Small intestine (tissue), 7 donors: ENCODE results near the gene KAT6B. TPM values are rescaled to one million over a fixed set of nuclear protein-coding genes. Genes with fewer than 3 reads are reported as not detected.

ENCODE experiments used
- DNase-seq, 2 donors: peaks; one replicate each; pipeline versions ENCODE4 v3.0.0 to v3.0.0-alpha.2; 2013
- FAIRE-seq: peaks from 2 replicates; lab custom pipeline; 2012; peaks lifted over from hg19 to GRCh38; lab: Jason Lieb, UNC
- H3K27ac ChIP-seq, 3 donors: one replicate each; pipeline ENCODE4 v1.5.1; 2013; ENCODE audit warnings: low read length in 2 of 3, mild to moderate bottlenecking in 2 of 3, control low read depth in 1 of 3, inconsistent platforms in 1 of 3, low read depth in 1 of 3, moderate library complexity in 1 of 3
- H3K27me3 ChIP-seq, 3 donors: one replicate each; pipeline ENCODE4 v1.6.1; 2013; ENCODE audit warnings: low read length in 3 of 3, inconsistent platforms in 1 of 3; ENCODE audit not compliant: control insufficient read depth in 3 of 3, insufficient read depth in 3 of 3
- H3K36me3 ChIP-seq, 3 donors: one replicate each; pipeline ENCODE4 v1.6.1; 2013; ENCODE audit warnings: low read length in 3 of 3, inconsistent platforms in 1 of 3, low read depth in 1 of 3, mild to moderate bottlenecking in 1 of 3, moderate library complexity in 1 of 3; ENCODE audit not compliant: control insufficient read depth in 3 of 3, insufficient read depth in 2 of 3
- H3K4me1 ChIP-seq, 3 donors: one replicate each; pipeline ENCODE4 v1.6.1; 2013; ENCODE audit warnings: low read length in 2 of 3, inconsistent platforms in 1 of 3, low read depth in 1 of 3, mild to moderate bottlenecking in 1 of 3, moderate library complexity in 1 of 3; ENCODE audit not compliant: control insufficient read depth in 3 of 3, insufficient read depth in 2 of 3
- H3K4me3 ChIP-seq, 3 donors: one replicate each; pipeline ENCODE4 v1.5.1; 2013; ENCODE audit warnings: low read length in 3 of 3, control low read depth in 1 of 3, inconsistent platforms in 1 of 3, low read depth in 1 of 3, mild to moderate bottlenecking in 1 of 3, moderate library complexity in 1 of 3
- H3K9me3 ChIP-seq, 2 donors: one replicate each; pipeline ENCODE4 v1.6.1; 2013; ENCODE audit warnings: low read depth in 1 of 2, low read length in 1 of 2; ENCODE audit not compliant: control insufficient read depth in 2 of 2, insufficient read depth in 1 of 2
- WGBS, 3 donors: extraction: QIAGEN DNeasy Blood & Tissue Kit; methylation state at CpG; one replicate each; pipeline ENCODE4 v1.1.7; 2013; 5-methylcytosine and 5-hydroxymethylcytosine counted together
- polyA plus RNA-seq, 4 donors: library from polyadenylated mRNA; stranded (reverse) in 3 of 4; unstranded in 1 of 4; fragments of 200-250 nt in 3 of 4; fragments of 120-200 nt in 1 of 4; gene quantifications; one replicate each; pipeline versions ENCODE4 v1.2.1 to v1.2.3, GENCODE V29; 2013
- donor health status: healthy with polysubstance abuse.
- donor health status: control.
- donor health status: control.
- donor health status: Bipolar disorder and iron deficiency.
- donor health status: healthy.

The KAT6B gene
- polyA plus RNA-seq, 4 donors: 4.6 to 16.2 (median 5.9) TPM

DNA sequence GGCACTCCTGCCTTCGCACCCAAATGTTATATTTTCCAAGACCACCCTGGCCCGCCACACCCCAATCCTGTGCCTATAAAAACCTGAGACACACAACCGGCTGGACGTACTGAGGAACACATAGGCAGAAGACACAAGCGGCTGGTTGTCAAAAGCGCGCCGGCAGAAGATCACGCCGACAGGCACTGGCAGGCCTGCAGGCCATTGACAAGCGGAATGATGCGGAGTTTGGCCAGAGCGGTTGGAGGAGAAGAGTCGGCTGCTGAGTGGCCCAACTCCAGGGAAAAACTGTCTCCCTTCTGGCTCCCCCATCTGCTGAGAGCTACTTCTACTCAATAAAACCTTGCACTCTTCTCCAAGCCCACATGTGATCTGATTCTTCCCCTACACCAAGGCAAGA is 245.4 kb downstream of the KAT6B start:
- H3K27me3 ChIP-seq: no peaks in the 10 kb centered on the region
- H3K9me3 ChIP-seq: no peaks in the 10 kb centered on the region
- H3K4me1 ChIP-seq: no peaks in the 10 kb centered on the region
- no peak overlapping the region for H3K4me3 ChIP-seq
- no peak overlapping the region for H3K27ac ChIP-seq
- WGBS, 3 donors: 87 to 99% (median 97%) methylated on average over 14 of the region's 14 CpGs
- no peaks in the 10 kb centered on the region for H3K36me3 ChIP-seq
- FAIRE-seq (no peak), DNase-seq (no peak)

DNA sequence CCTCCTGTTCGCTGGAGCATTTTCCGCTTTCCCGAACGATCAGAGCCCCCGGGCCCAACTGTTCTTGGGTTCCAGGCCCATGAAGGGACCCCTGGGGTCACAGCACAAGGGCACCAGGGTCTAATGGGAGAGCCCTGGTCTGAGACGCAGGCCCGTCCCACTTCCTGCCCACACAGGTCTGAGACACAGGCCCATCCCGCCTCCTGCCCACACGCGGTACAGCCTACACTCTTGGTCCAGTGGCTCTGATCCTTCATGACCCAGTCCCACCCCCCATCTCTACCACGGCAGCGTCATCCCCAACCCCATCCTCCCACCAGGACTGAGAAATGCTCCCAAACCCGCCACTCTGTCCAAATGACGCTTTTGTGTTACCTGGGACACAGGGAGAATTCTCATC is 246.3 kb downstream of the KAT6B start:
- 83 to 88% (median 86%) methylated on average over 12 to 14 of the region's 14 CpGs for WGBS, 3 donors

DNA sequence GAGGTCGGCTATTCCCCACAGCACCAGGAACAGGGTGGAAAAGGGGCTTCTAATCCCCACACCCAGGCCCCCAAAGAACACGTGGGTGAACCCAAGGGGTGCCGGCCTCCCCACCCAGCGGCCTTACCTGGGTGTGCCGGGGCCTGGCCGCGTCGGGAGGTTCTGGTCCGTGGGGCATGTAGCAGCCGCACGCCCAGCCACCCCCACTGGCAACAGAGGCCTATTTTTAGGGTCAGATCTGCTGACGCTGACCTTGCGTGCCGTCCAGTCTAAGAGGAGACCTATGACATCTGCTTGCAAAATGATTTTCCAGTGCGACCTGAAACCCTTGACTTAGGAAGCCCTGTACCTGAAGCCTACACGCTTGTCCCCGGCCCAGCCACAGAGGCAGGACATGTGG is 247.0 kb downstream of the KAT6B start:
- Histone ChIP-seq H3K36me3 (no peaks in the 10 kb centered on the region), H3K4me3 (no peak overlapping the region), H3K27me3 (no peaks in the 10 kb centered on the region), H3K9me3 (no peaks in the 10 kb centered on the region), H3K4me1 (no peaks in the 10 kb centered on the region), H3K27ac (no peak overlapping the region)
- no peak for DNase-seq
- WGBS, 3 donors: 93 to 97% (median 96%) methylated on average over 17 of the region's 17 CpGs
- FAIRE-seq: no peak

More for the DNA sequence above, 246.3 kb downstream of the KAT6B start:
- Histone ChIP-seq H3K27ac (no peak overlapping the region), H3K36me3 (no peaks in the 10 kb centered on the region), H3K4me1 (no peaks in the 10 kb centered on the region), H3K9me3 (no peaks in the 10 kb centered on the region), H3K4me3 (no peak overlapping the region), H3K27me3 (no peaks in the 10 kb centered on the region)
- DNase-seq (no peak), FAIRE-seq (no peak)

DNA sequence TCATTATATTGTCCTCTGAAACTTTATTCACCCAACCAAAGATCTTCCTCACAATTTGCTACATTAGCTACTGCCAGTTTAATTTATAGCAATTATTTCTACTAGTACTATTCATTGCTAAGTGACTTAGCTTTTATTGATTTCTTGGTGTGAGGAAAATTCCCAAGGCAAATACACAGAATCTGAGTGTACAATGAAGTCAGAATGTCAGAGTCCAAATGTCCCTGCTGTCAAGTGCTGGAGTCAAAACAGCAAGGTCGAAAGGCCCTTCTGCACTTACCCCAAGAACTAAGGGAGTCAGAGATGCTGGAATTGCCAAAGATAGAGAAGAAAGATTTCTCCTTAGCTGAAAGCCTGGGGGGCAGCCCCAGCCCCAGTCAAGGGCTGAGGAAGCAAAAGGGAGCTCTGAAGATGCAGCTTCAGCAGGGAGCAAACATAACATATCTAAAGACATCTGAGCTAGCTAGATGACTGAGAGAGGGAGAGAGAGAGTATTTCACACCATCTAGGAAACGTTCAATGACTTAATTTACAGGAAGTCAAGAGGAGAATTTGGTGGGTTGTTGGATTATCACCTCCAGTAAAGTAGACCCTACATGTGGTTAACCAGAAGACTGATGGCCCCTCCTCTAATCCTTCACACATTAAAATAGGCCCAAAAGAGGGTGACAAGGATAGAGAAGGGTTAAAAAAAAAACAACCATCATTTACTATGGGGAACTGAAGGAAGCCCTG is 248.5 kb downstream of the KAT6B start:
- Histone ChIP-seq H3K36me3 (no peaks in the 10 kb centered on the region), H3K4me1 (no peaks in the 10 kb centered on the region), H3K4me3 (no peak overlapping the region), H3K27me3 (no peaks in the 10 kb centered on the region), H3K27ac (no peak overlapping the region), H3K9me3 (no peaks in the 10 kb centered on the region)
- FAIRE-seq: no peak
- WGBS, 3 donors: 30 to 41% (median 38%) methylated on average over 2 of the region's 2 CpGs
- no peak for DNase-seq

DNA sequence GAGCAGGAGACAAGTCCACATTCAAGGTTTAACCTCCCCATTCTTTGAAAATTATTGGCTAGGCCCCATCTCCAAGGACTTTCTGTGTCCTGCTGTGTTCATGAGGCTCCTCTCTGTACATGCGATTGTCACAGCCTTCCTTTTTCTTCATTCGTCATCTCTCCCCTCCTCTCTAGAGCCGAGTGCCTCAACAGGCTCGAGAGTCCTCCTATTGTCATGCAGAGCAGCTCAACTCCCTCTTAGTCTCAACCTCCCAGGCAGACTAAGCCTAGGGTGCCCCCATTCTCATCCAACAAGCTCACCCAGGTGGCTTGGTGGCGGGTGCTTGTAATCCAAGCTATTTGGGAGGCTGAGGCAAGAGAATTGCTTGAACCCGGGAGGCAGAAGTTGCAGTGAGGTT is 249.9 kb downstream of the KAT6B start:
- WGBS, 3 donors: 87 to 89% (median 87%) methylated on average over 6 of the region's 6 CpGs
- H3K27me3 ChIP-seq: no peaks in the 10 kb centered on the region
- DNase-seq: no peak
- peaks cover 0 to 3% of the 10 kb centered on the region in 2 donors for H3K9me3 ChIP-seq
- no peak overlapping the region for H3K27ac ChIP-seq
- no peak for FAIRE-seq
- no peak overlapping the region for H3K4me3 ChIP-seq
- H3K4me1 ChIP-seq: no peaks in the 10 kb centered on the region
- H3K36me3 ChIP-seq: no peaks in the 10 kb centered on the region

DNA sequence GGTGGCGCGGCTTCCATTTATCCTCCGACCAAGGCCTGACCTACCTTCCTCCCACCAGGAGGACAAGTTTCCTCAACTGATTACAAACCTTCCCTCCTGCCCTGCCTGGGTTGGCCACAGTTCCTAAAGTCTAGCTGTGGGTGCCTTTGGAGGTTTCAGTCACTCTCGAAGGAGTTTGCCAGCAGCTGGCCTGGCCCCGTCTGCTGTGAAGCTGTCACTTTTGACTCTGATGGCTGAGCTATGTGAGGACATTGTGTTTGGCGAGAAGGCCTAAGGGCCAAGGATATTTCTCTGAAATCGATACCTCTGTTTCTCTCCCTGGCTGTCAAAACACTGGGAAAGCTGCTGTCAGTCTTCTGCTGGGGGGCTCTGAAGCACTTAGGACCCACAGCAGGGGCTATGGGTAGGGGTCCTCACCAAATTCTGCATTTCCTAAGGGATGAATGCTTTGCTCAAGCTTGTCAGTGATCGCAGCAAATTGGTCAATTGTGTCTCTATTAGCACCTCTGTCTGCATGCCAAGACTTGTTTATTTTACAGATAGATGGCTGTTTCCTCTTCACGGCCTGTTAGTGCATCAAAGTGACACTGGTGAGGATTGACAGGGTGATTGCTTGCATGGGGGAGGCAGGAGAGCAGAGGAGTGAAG is 253.2 kb downstream of the KAT6B start:
- Histone ChIP-seq H3K9me3 (peaks cover 0 to 7% of the 10 kb centered on the region in 2 donors), H3K27me3 (no peaks in the 10 kb centered on the region), H3K36me3 (no peaks in the 10 kb centered on the region), H3K4me3 (no peak overlapping the region), H3K27ac (no peak overlapping the region), H3K4me1 (no peaks in the 10 kb centered on the region)
- DNase-seq (no peak), FAIRE-seq (no peak)
- WGBS, 3 donors: 82 to 87% (median 84%) methylated on average over 9 of the region's 9 CpGs

DNA sequence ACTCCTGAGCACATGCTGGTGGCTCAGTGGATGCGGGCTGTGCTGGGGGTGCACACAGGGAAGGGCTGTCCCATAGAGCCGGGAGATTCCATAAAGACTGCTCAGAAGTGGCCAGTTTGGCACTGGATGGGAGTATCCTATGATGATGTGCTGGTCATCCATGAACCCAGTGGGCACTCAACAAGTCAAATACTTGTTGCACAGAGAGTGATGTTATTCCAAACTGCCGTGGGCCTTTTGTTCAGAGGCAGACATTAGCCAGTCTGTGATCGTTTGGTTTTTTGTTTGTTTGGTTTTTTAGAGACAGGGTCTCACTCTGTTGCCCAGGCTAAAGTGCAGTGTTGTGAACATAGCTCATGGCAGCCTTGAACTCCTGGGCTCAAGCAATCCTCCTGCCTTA is 254.2 kb downstream of the KAT6B start:
- no peak overlapping the region for H3K27ac ChIP-seq
- no peak for DNase-seq
- 94% methylated on average over 4 of the region's 4 CpGs for WGBS, 3 donors
- H3K4me3 ChIP-seq: no peak overlapping the region
- H3K4me1 ChIP-seq: no peaks in the 10 kb centered on the region
- H3K27me3 ChIP-seq: no peaks in the 10 kb centered on the region
- peaks cover 0 to 7% of the 10 kb centered on the region in 2 donors for H3K9me3 ChIP-seq
- no peak for FAIRE-seq
- H3K36me3 ChIP-seq: no peaks in the 10 kb centered on the region

DNA sequence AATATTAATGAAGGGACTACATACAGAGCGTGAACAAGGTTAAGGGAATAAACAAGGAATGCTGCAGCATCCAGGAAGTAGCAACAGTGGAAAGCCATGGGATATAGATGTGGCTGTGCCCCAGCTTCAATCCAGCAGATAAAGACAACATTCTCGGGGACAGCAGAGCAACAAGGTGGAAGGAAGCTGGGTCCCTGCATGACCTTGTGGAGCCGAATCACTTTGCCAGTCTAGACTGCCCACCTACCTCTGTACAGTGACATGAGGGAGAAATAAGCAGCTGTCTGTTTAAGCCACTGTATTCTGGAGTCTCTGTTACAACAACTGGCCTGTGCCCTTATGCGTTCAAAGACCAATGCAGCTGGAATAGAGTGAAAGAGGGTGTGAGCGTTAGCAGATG is 255.0 kb downstream of the KAT6B start:
- no peak for FAIRE-seq
- H3K27ac ChIP-seq: no peak overlapping the region
- no peaks in the 10 kb centered on the region for H3K27me3 ChIP-seq
- DNase-seq: no peak
- WGBS, 3 donors: 91 to 95% (median 91%) methylated on average over 5 of the region's 5 CpGs
- H3K4me1 ChIP-seq: no peaks in the 10 kb centered on the region
- no peak overlapping the region for H3K4me3 ChIP-seq
- H3K9me3 ChIP-seq: peaks cover 0 to 7% of the 10 kb centered on the region in 2 donors
- H3K36me3 ChIP-seq: no peaks in the 10 kb centered on the region
